HepG2 (cell line): ENCODE results near the gene RPAP3. TPM values are rescaled to one million over a fixed set of nuclear protein-coding genes. Genes with fewer than 3 reads are reported as not detected.

Experiments
- ATAC-seq: fragments of 200-7000 bp; cut with Tn5 transposase; 3 replicates; pipeline ENCODE4 v1.9.1; 2020; ENCODE audit warnings: mild to moderate bottlenecking, moderate library complexity
- BruUV-seq: library from RNA; stranded (reverse); fragments of 400-500 nt; replicated peaks from 2 replicates; lab custom pipeline; 2021; lab: Mats Ljungman, UMichigan
- CTCF ChIA-PET: fragments of 300-600 bp; formaldehyde crosslinking; extraction: SDS; loops from one replicate; lab custom pipeline; 2021; ENCODE audit warnings: low total read pairs, inconsistent platforms, low intra/inter-chr PET ratio; lab: Yijun Ruan, JAX
- POLR2A ChIA-PET: fragments of 350-600 bp; sonication (Branson Sonifier 250); formaldehyde crosslinking; loops from one replicate; lab custom pipeline; 2020; ENCODE audit warnings: antibody characterized with exemption, inconsistent platforms; lab: Yijun Ruan, JAX
- DNase-seq: peaks from one replicate; pipeline ENCODE4 v3.0.0-alpha.2; 2015; ENCODE audit warnings: low spot score
- FAIRE-seq: peaks from 3 replicates; lab custom pipeline; 2011; peaks lifted over from hg19 to GRCh38; lab: Jason Lieb, UNC
- H2AFZ ChIP-seq: one replicate; pipeline ENCODE4 v1.6.1; 2011; ENCODE audit warnings: low read length, inconsistent platforms
- H3K27ac ChIP-seq: fragments of 300-600 bp; 3 replicates; pipeline ENCODE4 v1.8.0; 2011; ENCODE audit warnings: mixed run types, mild to moderate bottlenecking, mixed read lengths, low read length, inconsistent platforms; ENCODE audit not compliant: insufficient read depth; ENCODE audit errors: extremely low read length
- H3K27me3 ChIP-seq, 2 experiments: fragments of 200-600 bp in 1 of 2; 2 replicates in 1 of 2; 3 replicates in 1 of 2; pipeline versions ENCODE4 v1.6.0 to v1.8.0; 2011; ENCODE audit warnings: low read length in 2 of 2, mild to moderate bottlenecking in 2 of 2, moderate library complexity in 2 of 2, inconsistent platforms in 1 of 2; ENCODE audit not compliant: insufficient read depth in 2 of 2, control insufficient read depth in 1 of 2
- H3K36me3 ChIP-seq, 2 experiments: fragments of 200-600 bp in 1 of 2; replicated peaks in 1 of 2; 2 replicates in 1 of 2; 3 replicates in 1 of 2; pipeline versions ENCODE4 v1.5.1 to v1.8.0; 2011; ENCODE audit warnings: low read length in 2 of 2, inconsistent platforms in 1 of 2; ENCODE audit not compliant: insufficient read depth in 2 of 2, control insufficient read depth in 1 of 2
- H3K4me1 ChIP-seq: 2 replicates; pipeline ENCODE4 v1.5.1; 2012; ENCODE audit warnings: low read length, inconsistent platforms; ENCODE audit not compliant: insufficient read depth
- H3K4me2 ChIP-seq: 2 replicates; pipeline ENCODE4 v1.6.0; 2011; ENCODE audit warnings: low read depth, low read length, inconsistent platforms
- H3K4me3 ChIP-seq, 3 experiments: fragments of 200-600 bp in 1 of 3; sonication (generic), shearing (Covaris generic) in 1 of 3; replicated peaks in 1 of 3; 2 replicates each; pipeline ENCODE4 v1.5.1; 2011 to 2016; ENCODE audit warnings: low read length in 3 of 3, inconsistent platforms in 2 of 3, low read depth in 2 of 3, mild to moderate bottlenecking in 2 of 3, control low read depth in 1 of 3, mixed read lengths in 1 of 3; ENCODE audit not compliant: insufficient read depth in 1 of 3
- H3K79me2 ChIP-seq: one replicate; pipeline ENCODE4 v1.6.1; 2011; ENCODE audit warnings: low read length, inconsistent platforms; ENCODE audit not compliant: insufficient read depth
- H3K9ac ChIP-seq: 2 replicates; pipeline ENCODE4 v1.6.0; 2011; ENCODE audit warnings: mild to moderate bottlenecking, low read depth, low read length, inconsistent platforms; ENCODE audit not compliant: insufficient read depth
- H3K9me3 ChIP-seq: 2 replicates; pipeline ENCODE4 v1.5.1; 2012; ENCODE audit warnings: mild to moderate bottlenecking, low read length
- H4K20me1 ChIP-seq: 2 replicates; pipeline ENCODE4 v1.6.0; 2011; ENCODE audit warnings: inconsistent platforms, mild to moderate bottlenecking, low read length, moderate library complexity; ENCODE audit not compliant: insufficient read depth
- BRCA1 ChIP-seq: sonication (generic); formaldehyde crosslinking; IDR thresholded peaks from 2 replicates; pipeline ENCODE4 v1.4.0; 2020; ENCODE audit warnings: missing genetic modification reagents
- NKX3-1 ChIP-seq: sonication (generic); formaldehyde crosslinking; IDR thresholded peaks from 2 replicates; pipeline ENCODE4 v1.5.0; 2020; ENCODE audit warnings: missing genetic modification reagents
- PRDM15 ChIP-seq: sonication (generic); formaldehyde crosslinking; IDR thresholded peaks from 2 replicates; pipeline ENCODE4 v1.4.0; 2020; ENCODE audit warnings: missing genetic modification reagents
- REL ChIP-seq: sonication (generic); formaldehyde crosslinking; conservative IDR thresholded peaks from 2 replicates; pipeline ENCODE4 v1.8.0; 2022; ENCODE audit warnings: mild to moderate bottlenecking, missing genetic modification reagents, moderate library complexity
- SALL2 ChIP-seq: sonication (generic); formaldehyde crosslinking; IDR thresholded peaks from 2 replicates; pipeline ENCODE4 v1.8.1; 2023; ENCODE audit warnings: mild to moderate bottlenecking, missing genetic modification reagents, inconsistent platforms
- TARDBP ChIP-seq: sonication (generic); formaldehyde crosslinking; IDR thresholded peaks from 2 replicates; pipeline ENCODE4 v1.8.0; 2022; ENCODE audit warnings: mild to moderate bottlenecking, missing genetic modification reagents
- ZFP90 ChIP-seq: sonication (generic); formaldehyde crosslinking; IDR thresholded peaks from 2 replicates; pipeline ENCODE4 v1.8.0; 2022; ENCODE audit warnings: missing genetic modification reagents, mild to moderate bottlenecking, inconsistent platforms, borderline replicate concordance
- ZNF414 ChIP-seq: sonication (generic); formaldehyde crosslinking; IDR thresholded peaks from 2 replicates; pipeline ENCODE4 v1.5.0; 2020; ENCODE audit warnings: missing genetic modification reagents
- ZNF576 ChIP-seq: sonication (generic); formaldehyde crosslinking; IDR thresholded peaks from 2 replicates; pipeline ENCODE4 v1.4.0; 2020; ENCODE audit warnings: mild to moderate bottlenecking, missing genetic modification reagents
- ZSCAN30 ChIP-seq: sonication (generic); formaldehyde crosslinking; IDR thresholded peaks from 2 replicates; pipeline ENCODE4 v1.5.0; 2020; ENCODE audit warnings: mild to moderate bottlenecking, missing genetic modification reagents
- in situ Hi-C: cut with HindIII; loops from 2 replicates; pipeline ENCODE4 v1.10.0; 2017; ENCODE audit warnings: low pct_unique_long_range_greater_than_20kb; ENCODE audit not compliant: extremely low pct_ligation_motif_present
- intact Hi-C: fragments of 100-400 bp; cut with micrococcal nuclease; formaldehyde crosslinking; loops from one replicate; pipeline ENCODE4 v1.10.0; 2022; ENCODE audit not compliant: unreplicated experiment
- polyA plus RNA-seq, 8 experiments: library from polyadenylated mRNA; depleted of rRNA in 3 of 8; stranded (reverse) in 7 of 8; unstranded in 1 of 8; fragments of >200 nt; fragmentation: Illumina TruSeq in 4 of 8; extraction: Trizol in 4 of 8; gene quantifications; 2 replicates each; pipeline versions ENCODE4 v1.2.1 to v1.2.3, GENCODE V29; 2011 to 2016; ENCODE audit warnings: low read depth in 4 of 8, missing spikeins in 1 of 8, mixed read lengths in 1 of 8; ENCODE audit not compliant: insufficient read depth in 1 of 8
- total RNA-seq, 5 experiments: library from RNA; depleted of rRNA; stranded (reverse); fragments of >200 nt; fragmentation: Illumina TruSeq; extraction: Trizol; gene quantifications; 2 replicates each; pipeline ENCODE4 v1.2.3, GENCODE V29; 2016; ENCODE audit warnings: low read depth in 1 of 5

Gene RPAP3
- total and polyA plus RNA-seq, 2 of the 13 experiments (the other 11 are each of a cell fraction or from before 2014, with no cell fraction given) = 8.8 to 32.8 TPM

GRCh38 chr12:47612953-47613352 is 92.9 kb downstream of the RPAP3 start (continued):
- TF ChIP-seq SALL2 (CRISPR knock-in tag) (no peak), ZNF414 (CRISPR knock-in tag) (no peak), TARDBP (CRISPR knock-in tag) (no peak), ZSCAN30 (CRISPR knock-in tag) (no peak), REL (CRISPR knock-in tag) (no peak), NKX3-1 (CRISPR knock-in tag) (no peak)

- Histone ChIP-seq H3K27ac (no peak overlapping the region), H3K9me3 (peaks cover 37% of the 10 kb centered on the region), H3K4me2 (no peak overlapping the region), H2AFZ (no peak overlapping the region), H4K20me1 (no peaks in the 10 kb centered on the region), H3K4me1 (no peaks in the 10 kb centered on the region)
- DNase-seq (no peak), ATAC-seq (no peak), FAIRE-seq (no peak)
- POLR2A ChIA-PET = no interaction called here
- TF ChIP-seq BRCA1 (CRISPR knock-in tag) = no peak
- TF ChIP-seq ZFP90 = no peak
- no peak for TF ChIP-seq PRDM15
- no peak for TF ChIP-seq ZNF576 (CRISPR knock-in tag)
- TF ChIP-seq, all 625 proteins: peak for 0
- in situ Hi-C loops = no loop called here
- Histone ChIP-seq H3K27me3 (no peaks in the 10 kb centered on the region), H3K4me3 (no peak overlapping the region), H3K36me3 (no peaks in the 10 kb centered on the region), H3K79me2 (no peaks in the 10 kb centered on the region), H3K9ac (no peak overlapping the region)
- BruUV-seq = no TSS peak
- intact Hi-C loops = no loop called here
- CTCF ChIA-PET = no interaction called here
Measured at GRCh38 chr12:47611906-47612305, 93.9 kb downstream of the RPAP3 start.

Other genes starting within 250 kb of the RPAP3 start
- not detected in 2 replicates for gene ENDOU, start 19.5 kb upstream of the RPAP3 start, total RNA-seq (2016; rRNA removed; fragmentation: Illumina TruSeq; extraction: Trizol)
- gene ENDOU, start 19.5 kb upstream of the RPAP3 start, polyA plus RNA-seq (2011; rRNA removed) = not detected in 2 replicates
- 0.07 TPM in 1 of 2 replicates, not detected in the other for gene RAPGEF3, start 52.9 kb upstream of the RPAP3 start, total RNA-seq (2016; rRNA removed; fragmentation: Illumina TruSeq; extraction: Trizol)
- 0.07 and 0.37 TPM in 2 replicates for gene RAPGEF3, start 52.9 kb upstream of the RPAP3 start, polyA plus RNA-seq (2011; rRNA removed)
- 2.6 and 3.7 TPM in 2 replicates for gene SLC48A1, start 67.2 kb upstream of the RPAP3 start, total RNA-seq (2016; rRNA removed; fragmentation: Illumina TruSeq; extraction: Trizol)
- 2.2 and 3.1 TPM in 2 replicates for gene SLC48A1, start 67.2 kb upstream of the RPAP3 start, polyA plus RNA-seq (2011; rRNA removed)
- gene HDAC7, start 113.9 kb upstream of the RPAP3 start, total RNA-seq (2016; rRNA removed; fragmentation: Illumina TruSeq; extraction: Trizol) = 3.7 and 4.6 TPM in 2 replicates
- gene HDAC7, start 113.9 kb upstream of the RPAP3 start, polyA plus RNA-seq (2011; rRNA removed) = 8.5 and 10.8 TPM in 2 replicates
- 0.21 and 0.33 TPM in 2 replicates for gene VDR, start 199.0 kb upstream of the RPAP3 start, total RNA-seq (2016; rRNA removed; fragmentation: Illumina TruSeq; extraction: Trizol)
- gene VDR, start 199.0 kb upstream of the RPAP3 start, polyA plus RNA-seq (2011; rRNA removed) = 0.08 and 0.13 TPM in 2 replicates